GM12874 (cell line): ENCODE data around the gene KPTN.

ENCODE experiments used
- TF ChIP-seq, protein P1 (sequence below): IDR thresholded peaks from 2 replicates; pipeline ENCODE4 v1.5.1; 2011; ENCODE audit warnings: low read depth, mild to moderate bottlenecking, control low read depth, low read length, moderate library complexity; ENCODE audit not compliant: insufficient read depth

Gene KPTN

GRCh38 chr19:47435196-47435595 is 48.8 kb downstream of the KPTN start:
- TF ChIP-seq, protein P1, sequence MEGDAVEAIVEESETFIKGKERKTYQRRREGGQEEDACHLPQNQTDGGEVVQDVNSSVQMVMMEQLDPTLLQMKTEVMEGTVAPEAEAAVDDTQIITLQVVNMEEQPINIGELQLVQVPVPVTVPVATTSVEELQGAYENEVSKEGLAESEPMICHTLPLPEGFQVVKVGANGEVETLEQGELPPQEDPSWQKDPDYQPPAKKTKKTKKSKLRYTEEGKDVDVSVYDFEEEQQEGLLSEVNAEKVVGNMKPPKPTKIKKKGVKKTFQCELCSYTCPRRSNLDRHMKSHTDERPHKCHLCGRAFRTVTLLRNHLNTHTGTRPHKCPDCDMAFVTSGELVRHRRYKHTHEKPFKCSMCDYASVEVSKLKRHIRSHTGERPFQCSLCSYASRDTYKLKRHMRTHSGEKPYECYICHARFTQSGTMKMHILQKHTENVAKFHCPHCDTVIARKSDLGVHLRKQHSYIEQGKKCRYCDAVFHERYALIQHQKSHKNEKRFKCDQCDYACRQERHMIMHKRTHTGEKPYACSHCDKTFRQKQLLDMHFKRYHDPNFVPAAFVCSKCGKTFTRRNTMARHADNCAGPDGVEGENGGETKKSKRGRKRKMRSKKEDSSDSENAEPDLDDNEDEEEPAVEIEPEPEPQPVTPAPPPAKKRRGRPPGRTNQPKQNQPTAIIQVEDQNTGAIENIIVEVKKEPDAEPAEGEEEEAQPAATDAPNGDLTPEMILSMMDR: no peak

- TF ChIP-seq, protein P1: no peak
Measured at GRCh38 chr19:47434088-47434487, 49.9 kb downstream of the KPTN start.

- TF ChIP-seq, protein P1: no peak
Measured at GRCh38 chr19:47433121-47433520, 50.9 kb downstream of the KPTN start.

- TF ChIP-seq, protein P1: no peak
Measured at GRCh38 chr19:47432499-47432898, 51.5 kb downstream of the KPTN start.

DNA sequence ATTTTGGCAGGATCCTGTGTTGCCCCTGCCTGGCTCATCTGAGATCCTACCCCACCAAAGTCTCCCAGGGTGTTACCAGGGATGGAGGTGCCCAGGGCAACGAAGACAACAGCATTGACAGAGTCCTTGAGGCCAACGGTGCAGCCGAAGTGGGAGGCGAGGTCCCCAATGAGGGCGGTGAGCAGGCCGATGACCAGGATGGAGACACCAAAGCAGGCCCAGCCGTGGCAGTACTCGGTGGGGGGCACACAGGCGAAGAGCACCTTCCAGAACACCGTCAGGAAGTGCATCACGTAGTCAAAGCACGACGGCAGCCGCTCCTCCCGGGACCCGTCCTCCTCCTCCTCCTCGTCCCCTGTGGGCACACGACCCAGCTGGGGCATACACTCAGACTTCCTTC is 51.9 kb downstream of the KPTN start:
- TF ChIP-seq, protein P1: no peak

DNA sequence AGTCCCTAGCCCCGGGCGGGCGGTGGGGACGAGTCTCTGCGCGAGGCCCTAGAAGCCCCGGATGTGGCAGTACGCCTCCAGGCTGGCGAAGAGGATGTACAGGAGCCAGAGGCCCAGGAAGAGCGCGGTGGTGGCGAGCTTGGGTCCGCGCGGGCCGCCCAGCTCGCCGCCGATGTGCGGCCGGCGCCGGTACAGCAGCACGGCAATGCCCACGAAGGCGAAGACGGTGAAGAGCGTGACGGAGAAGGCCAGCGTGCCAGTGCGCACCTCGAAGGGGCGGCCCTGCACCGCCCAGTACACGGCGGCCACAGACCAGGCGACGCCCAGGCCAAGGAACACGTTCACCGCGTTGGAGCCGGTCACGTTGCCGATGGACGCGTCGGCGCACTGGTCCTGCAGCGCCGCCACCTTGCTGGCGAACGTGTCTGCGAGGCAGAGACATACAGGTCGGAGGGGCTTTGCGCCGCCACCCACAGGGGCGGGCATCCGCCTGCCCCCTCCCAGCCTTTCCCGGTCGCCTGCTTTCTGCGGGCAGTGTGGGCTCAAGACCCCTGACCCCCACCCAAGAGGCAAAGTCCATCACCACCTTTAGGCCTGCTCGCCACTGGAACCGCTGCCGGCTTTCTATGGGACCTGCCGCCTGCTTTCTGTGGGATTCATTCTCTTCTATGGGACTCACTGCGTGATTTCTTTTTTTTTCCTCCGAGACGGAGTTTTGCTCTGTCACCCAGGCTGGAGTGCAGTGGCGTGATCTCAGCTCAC is 53.8 kb downstream of the KPTN start:
- TF ChIP-seq, protein P1: no peak; the same call in 1 of the 2 replicates

DNA sequence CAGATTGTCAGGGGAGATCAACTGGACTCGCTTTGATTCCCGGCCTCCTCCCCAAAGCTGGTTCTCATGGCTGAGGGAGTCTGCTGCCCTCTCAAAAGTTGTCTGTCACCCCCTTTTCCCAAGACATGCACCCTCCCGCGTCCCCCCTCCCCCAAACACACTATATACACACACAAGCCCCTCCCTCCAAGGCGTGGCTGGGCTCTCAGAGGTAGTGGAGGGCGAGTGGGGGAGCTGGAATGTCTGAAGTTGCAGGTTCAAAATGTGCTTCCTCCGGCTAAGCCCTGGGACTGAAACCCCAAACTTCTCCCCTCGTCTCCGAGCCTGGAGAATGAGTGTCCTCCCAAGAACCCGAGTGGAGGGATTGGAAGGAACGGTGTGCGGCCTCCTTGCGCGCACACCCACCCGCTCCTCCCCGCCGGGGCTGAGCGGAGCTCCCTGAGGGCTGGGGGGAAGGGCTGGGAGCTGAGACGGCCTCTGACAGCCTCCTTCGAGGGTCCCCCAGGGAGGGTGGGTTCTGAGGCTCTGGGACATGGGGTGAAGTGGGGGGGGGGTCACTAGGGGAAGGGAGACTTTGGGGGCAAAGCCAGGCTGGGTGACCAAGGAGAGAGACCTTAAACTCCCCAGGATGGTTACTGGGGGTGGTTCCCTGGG is 54.8 kb downstream of the KPTN start:
- TF ChIP-seq, protein P1: no peak
